ENCODE results near the gene MAN2A2.
A peak's percentile ranks its signal among the peaks of the same experiment; 100 is the strongest.
"Not testable (repeated sequence)": the region's sequence is repeated elsewhere in the genome, so short reads cannot be mapped to it uniquely, and the experiment has no call there.

The MAN2A2 gene

GRCh38 chr15:90922712-90923322 lies 19.7 kb downstream of the MAN2A2 start:
- not testable (repeated sequence) for DNase-seq

GRCh38 chr15:90924375-90924774 lies 21.3 kb downstream of the MAN2A2 start:
- DNase-seq, result no peak

- not testable (repeated sequence) for DNase-seq
Observed at GRCh38 chr15:90926766-90927165, 23.7 kb downstream of the MAN2A2 start.

- DNase-seq, result not testable (repeated sequence)
Observed at GRCh38 chr15:90928106-90928505, 25.0 kb downstream of the MAN2A2 start.

- DNase-seq, result no peak
Observed at GRCh38 chr15:90929246-90930019, 26.3 kb downstream of the MAN2A2 start.

GRCh38 chr15:90930861-90931574 lies 27.9 kb downstream of the MAN2A2 start:
- DNase-seq, result no peak

GRCh38 chr15:90931575-90931827 lies 28.4 kb downstream of the MAN2A2 start:
- DNase-seq, result no peak

GRCh38 chr15:90931828-90932659 lies 28.9 kb downstream of the MAN2A2 start, which contains the start of gene HDDC3:
TSS of gene HDDC3 (minus strand) at chr15:90932549. CDS start at chr15:90932540, 9 bp downstream.
- DNase-seq, result peak; percentile 91

- no peak for DNase-seq
Observed at GRCh38 chr15:90932660-90932991, 29.5 kb downstream of the MAN2A2 start.

GRCh38 chr15:90933301-90933700 lies 30.2 kb downstream of the MAN2A2 start:
- DNase-seq, result no peak

- peak; percentile 87 for DNase-seq
Observed at GRCh38 chr15:90934256-90934948, 31.3 kb downstream of the MAN2A2 start.

GRCh38 chr15:90934949-90935751 lies 32.0 kb downstream of the MAN2A2 start, which contains the start of gene UNC45A:
TSS of gene UNC45A (plus strand) at chr15:90935285. CDS start at chr15:90935325, 40 bp downstream.
- DNase-seq, result peak; percentile 94

GRCh38 chr15:90936823-90937222 lies 33.7 kb downstream of the MAN2A2 start:
- no peak for DNase-seq

- no peak for DNase-seq
Observed at GRCh38 chr15:90938261-90938660, 35.2 kb downstream of the MAN2A2 start.

GRCh38 chr15:90939756-90940155 lies 36.7 kb downstream of the MAN2A2 start:
- DNase-seq, result no peak

- DNase-seq, result no peak
Observed at GRCh38 chr15:90941038-90941437, 37.9 kb downstream of the MAN2A2 start.

- no peak for DNase-seq
Observed at GRCh38 chr15:90942354-90943120, 39.4 kb downstream of the MAN2A2 start.

GRCh38 chr15:90945091-90945490 lies 42.0 kb downstream of the MAN2A2 start:
- DNase-seq, result no peak

GRCh38 chr15:90946538-90946937 lies 43.4 kb downstream of the MAN2A2 start:
- DNase-seq, result no peak

- DNase-seq, result no peak
Observed at GRCh38 chr15:90946941-90947576, 44.0 kb downstream of the MAN2A2 start.
